Large intestine (tissue), 1 donor: Measurements from ENCODE around the gene WDR70. TPM values are rescaled to one million over a fixed set of nuclear protein-coding genes. Genes with fewer than 3 reads are reported as not detected.

Experiments
- polyA plus RNA-seq: library from polyadenylated mRNA; unstranded; fragments of 120-200 nt; gene quantifications from one replicate; pipeline ENCODE4 v1.2.1, GENCODE V29; 2013

WDR70 gene
- polyA plus RNA-seq, 1 donor: 27.7 TPM

Other genes starting within 250 kb of the WDR70 start
- 11.7 TPM for gene CPLANE1, start 129.9 kb upstream of the WDR70 start, polyA plus RNA-seq
- gene NUP155, start 8.2 kb upstream of the WDR70 start, polyA plus RNA-seq: 16.3 TPM